ENCODE data around the gene RBM45. TPM values are rescaled to one million over a fixed set of nuclear protein-coding genes. Genes with fewer than 3 reads are reported as not detected.

RBM45 gene
- total RNA-seq, 4 donors from 2014 or later: 5.6 to 20.9 (median 9.2) TPM

GRCh38 chr2:178084273-178084672 is 28.0 kb upstream of the RBM45 start:
- no peaks in the 10 kb centered on the region for H3K9me3 ChIP-seq
- H3K36me3 ChIP-seq: no peaks in the 10 kb centered on the region
- 85% methylated on average over 3 of the region's 3 CpGs for WGBS, 2 donors (ENCODE audit: low coverage in 1 of 2)
- H3K27me3 ChIP-seq: no peaks in the 10 kb centered on the region
- H3K27ac ChIP-seq: no peak overlapping the region
- no peak for ATAC-seq
- TF ChIP-seq POLR2A (IDR thresholded peaks at IDR 0.05): no peak
- no peak for TF ChIP-seq CTCF (IDR thresholded peaks at IDR 0.05)
- TF ChIP-seq EP300 (IDR thresholded peaks at IDR 0.05): no peak
- no peak for TF ChIP-seq POLR2AphosphoS5 (IDR thresholded peaks at IDR 0.05)
- no peak overlapping the region for H3K4me3 ChIP-seq
- no peaks in the 10 kb centered on the region for H3K4me1 ChIP-seq

- Histone ChIP-seq H3K4me1 (no peaks in the 10 kb centered on the region), H3K27ac (no peak overlapping the region), H3K36me3 (no peaks in the 10 kb centered on the region), H3K9me3 (no peaks in the 10 kb centered on the region), H3K4me3 (no peak overlapping the region), H3K27me3 (no peaks in the 10 kb centered on the region)
- TF ChIP-seq POLR2A (IDR thresholded peaks at IDR 0.05): no peak
- no peak for TF ChIP-seq CTCF (IDR thresholded peaks at IDR 0.05)
- no peak for TF ChIP-seq POLR2AphosphoS5 (IDR thresholded peaks at IDR 0.05)
- no peak for TF ChIP-seq EP300 (IDR thresholded peaks at IDR 0.05)
- no peak for ATAC-seq
- WGBS, 2 donors (ENCODE audit: low coverage in 1 of 2): 66 to 72% methylated on average over 6 of the region's 6 CpGs
These were observed 23.4 kb upstream of the RBM45 start for GRCh38 chr2:178088774-178089270.

GRCh38 chr2:178093471-178093870 is 18.8 kb upstream of the RBM45 start:
- no peak overlapping the region for H3K4me3 ChIP-seq
- no peaks in the 10 kb centered on the region for H3K36me3 ChIP-seq
- no peak overlapping the region for H3K27ac ChIP-seq
- H3K4me1 ChIP-seq: no peaks in the 10 kb centered on the region
- TF ChIP-seq POLR2AphosphoS5 (IDR thresholded peaks at IDR 0.05): no peak
- no peak for TF ChIP-seq CTCF (IDR thresholded peaks at IDR 0.05)
- TF ChIP-seq POLR2A (IDR thresholded peaks at IDR 0.05): no peak
- TF ChIP-seq EP300 (IDR thresholded peaks at IDR 0.05): no peak
- H3K9me3 ChIP-seq: no peaks in the 10 kb centered on the region
- H3K27me3 ChIP-seq: no peaks in the 10 kb centered on the region
- ATAC-seq: no peak

- TF ChIP-seq POLR2AphosphoS5 (IDR thresholded peaks at IDR 0.05) (no peak), EP300 (IDR thresholded peaks at IDR 0.05) (no peak), CTCF (IDR thresholded peaks at IDR 0.05) (no peak), POLR2A (IDR thresholded peaks at IDR 0.05) (no peak)
These were observed 10.7 kb upstream of the RBM45 start for GRCh38 chr2:178101321-178102079.

GRCh38 chr2:178105566-178105965 is 6.7 kb upstream of the RBM45 start:
- no peaks in the 10 kb centered on the region for H3K9me3 ChIP-seq
- H3K4me3 ChIP-seq: no peak overlapping the region
- no peak overlapping the region for H3K27ac ChIP-seq
- H3K36me3 ChIP-seq: no peaks in the 10 kb centered on the region
- TF ChIP-seq POLR2AphosphoS5 (IDR thresholded peaks at IDR 0.05) (no peak), POLR2A (IDR thresholded peaks at IDR 0.05) (no peak), CTCF (IDR thresholded peaks at IDR 0.05) (no peak), EP300 (IDR thresholded peaks at IDR 0.05) (no peak)
- peaks cover 5% of the 10 kb centered on the region for H3K27me3 ChIP-seq
- ATAC-seq: no peak
- WGBS, 2 donors (ENCODE audit: low coverage in 1 of 2): 73 to 86% methylated on average over 1 to 2 of the region's 2 CpGs
- H3K4me1 ChIP-seq: no peaks in the 10 kb centered on the region

More at GRCh38 chr2:178101321-178102079, 10.7 kb upstream of the RBM45 start:
- H3K9me3 ChIP-seq: no peaks in the 10 kb centered on the region
- no peaks in the 10 kb centered on the region for H3K36me3 ChIP-seq
- H3K27ac ChIP-seq: no peak overlapping the region
- ATAC-seq: no peak
- no peaks in the 10 kb centered on the region for H3K27me3 ChIP-seq
- no peaks in the 10 kb centered on the region for H3K4me1 ChIP-seq
- 42 to 72% methylated on average over 2 to 3 of the region's 3 CpGs for WGBS, 2 donors (ENCODE audit: low coverage in 1 of 2)
- H3K4me3 ChIP-seq: no peak overlapping the region
